Measurements from ENCODE around the gene SFSWAP.

Gene SFSWAP

DNA sequence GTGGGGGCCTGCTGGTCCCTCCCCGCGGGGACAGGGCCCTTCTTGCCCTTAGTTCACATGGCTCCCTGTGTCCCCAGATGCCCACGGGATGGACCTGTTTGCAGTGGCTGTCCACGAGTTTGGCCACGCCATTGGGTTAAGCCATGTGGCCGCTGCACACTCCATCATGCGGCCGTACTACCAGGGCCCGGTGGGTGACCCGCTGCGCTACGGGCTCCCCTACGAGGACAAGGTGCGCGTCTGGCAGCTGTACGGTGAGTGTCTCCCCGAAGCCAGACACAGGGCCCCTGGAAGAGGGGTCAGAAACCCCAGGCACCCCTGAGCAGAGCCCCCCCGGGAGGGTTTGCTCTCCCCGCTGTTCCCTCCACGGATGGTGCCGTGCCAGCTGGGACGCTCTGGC is 130.7 kb downstream of the SFSWAP start:
- DNase-seq, result no peak

DNA sequence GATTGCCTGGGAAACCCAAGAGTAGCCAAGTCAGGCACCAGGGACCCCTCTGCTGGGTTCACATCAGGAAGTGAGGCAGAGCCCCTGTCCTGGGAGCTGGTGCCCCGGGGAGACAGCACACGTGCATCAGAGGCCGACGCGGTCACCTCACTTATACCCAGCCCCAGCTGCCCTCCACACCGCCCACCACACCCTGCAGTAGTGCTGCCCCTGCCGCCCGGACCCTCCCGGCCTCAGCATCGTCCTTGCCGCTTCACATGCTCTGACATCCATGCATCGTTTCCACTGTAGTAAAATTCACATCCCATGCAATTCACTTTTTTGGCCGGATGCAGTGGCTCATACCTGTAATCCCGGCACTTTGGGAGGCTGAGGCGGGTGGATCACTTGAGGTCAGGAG is 131.3 kb downstream of the SFSWAP start:
- no peak for DNase-seq

DNA sequence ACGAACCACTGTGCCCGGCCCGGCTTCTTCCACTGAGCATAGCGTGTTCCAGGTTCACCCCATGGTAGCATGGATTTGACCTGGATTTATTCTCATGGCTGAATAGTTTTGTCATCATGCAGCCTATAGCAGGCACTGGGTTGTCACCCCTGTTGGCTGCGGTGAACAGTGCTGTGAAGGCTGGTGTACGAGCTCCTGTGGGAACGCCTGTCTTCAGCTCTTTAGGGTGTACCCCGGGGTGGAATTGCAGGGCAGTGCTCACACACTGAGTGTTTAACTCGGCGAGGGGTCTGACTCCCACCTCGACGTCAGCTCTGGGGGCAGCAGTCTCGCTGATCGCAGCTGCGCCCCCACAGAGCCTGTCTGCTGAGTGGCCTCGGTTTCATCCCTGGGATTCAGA is 132.6 kb downstream of the SFSWAP start:
- DNase-seq, result no peak

DNA sequence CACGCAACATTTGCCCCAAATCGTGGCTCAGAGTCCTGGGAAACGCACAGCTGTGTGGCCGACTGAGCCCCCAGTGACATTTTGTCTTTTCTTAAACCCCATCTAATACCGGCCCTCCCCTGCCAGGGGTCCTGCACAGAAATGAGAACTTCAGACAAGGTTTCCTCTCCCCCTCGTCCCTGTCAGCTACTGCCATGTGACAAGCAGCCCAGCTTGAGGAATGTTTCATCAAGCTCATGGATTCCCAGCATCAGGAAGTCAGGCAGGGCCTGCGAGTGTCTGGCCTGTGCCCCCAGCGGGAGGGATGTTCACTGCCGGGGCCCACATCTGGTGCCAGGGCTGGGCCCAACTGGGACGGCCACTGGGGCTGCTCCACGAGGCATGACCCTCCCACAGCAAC is 133.2 kb downstream of the SFSWAP start:
- no peak for DNase-seq

DNA sequence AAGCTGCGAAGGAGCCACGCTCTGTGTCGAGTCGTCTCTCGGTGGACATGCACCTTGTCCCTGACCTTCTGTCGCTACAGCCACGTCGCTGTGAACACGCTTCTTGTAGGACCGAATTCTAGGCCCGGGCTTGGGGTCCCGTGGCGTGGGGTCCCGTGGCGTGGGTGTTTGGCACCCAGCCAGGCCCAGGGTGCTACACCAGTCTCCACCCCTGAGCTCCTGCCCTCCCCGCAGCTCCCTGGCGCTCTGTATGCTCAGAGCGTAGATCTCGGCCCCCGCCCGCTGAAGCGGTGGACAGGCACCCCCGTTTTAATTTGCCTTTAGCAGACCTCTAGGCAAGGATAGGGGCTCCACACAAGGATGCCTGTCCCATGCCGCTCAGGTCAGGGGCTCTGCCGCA is 133.8 kb downstream of the SFSWAP start:
- DNase-seq, result no peak

DNA sequence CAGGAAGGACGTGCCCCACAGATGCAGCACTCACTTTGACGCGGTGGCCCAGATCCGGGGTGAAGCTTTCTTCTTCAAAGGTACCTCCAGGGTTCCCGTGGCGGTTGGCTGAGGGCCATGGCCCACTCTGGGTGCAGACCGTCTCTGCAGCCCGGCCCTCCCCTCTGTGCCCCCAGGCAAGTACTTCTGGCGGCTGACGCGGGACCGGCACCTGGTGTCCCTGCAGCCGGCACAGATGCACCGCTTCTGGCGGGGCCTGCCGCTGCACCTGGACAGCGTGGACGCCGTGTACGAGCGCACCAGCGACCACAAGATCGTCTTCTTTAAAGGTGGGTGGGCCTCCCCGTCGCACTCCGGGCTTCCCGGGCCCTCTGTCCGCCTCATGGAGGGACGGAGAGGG is 134.2 kb downstream of the SFSWAP start:
- DNase-seq, result no peak

DNA sequence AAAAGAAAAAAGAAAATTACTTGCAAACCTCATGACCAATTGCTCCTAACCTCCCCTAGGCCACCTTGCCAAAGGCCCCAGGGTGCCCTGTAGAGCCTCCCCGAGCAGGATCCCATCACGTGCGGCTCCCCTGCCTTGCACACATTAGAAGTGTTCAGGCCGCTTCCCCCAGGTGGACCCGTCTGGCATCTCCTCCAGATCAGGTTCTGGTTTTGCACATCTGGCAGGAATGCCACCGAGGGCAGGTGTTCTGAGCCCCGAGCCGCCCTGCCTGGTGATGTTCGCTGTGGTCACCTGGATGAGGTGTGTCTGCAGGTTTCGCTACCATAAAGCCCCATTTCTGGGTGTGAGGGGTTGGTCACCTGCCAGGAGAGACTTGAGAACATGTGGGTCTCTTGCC is 136.6 kb downstream of the SFSWAP start:
- no peak for DNase-seq

DNA sequence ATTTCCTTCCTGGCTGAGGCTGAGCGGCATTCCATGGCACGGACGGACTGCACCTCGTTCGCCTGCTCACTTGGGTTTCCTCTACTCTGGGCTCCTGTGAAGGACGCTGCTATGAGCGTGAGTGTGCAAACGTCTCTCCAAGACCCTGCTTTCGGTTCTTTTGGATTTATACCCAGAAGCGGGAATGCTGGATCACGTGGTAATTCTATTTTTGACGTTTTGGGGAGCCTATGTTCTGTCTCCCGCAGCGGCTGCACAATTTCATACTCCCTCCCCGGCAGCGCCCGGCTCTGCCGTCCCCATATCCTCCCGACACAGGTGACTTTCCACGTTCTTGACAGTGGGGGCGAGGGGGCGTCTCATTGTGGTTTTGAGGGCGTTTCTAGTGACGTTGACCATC is 137.9 kb downstream of the SFSWAP start:
- no peak for DNase-seq
